ENCODE data around the gene CPPED1.

CPPED1 gene

DNA sequence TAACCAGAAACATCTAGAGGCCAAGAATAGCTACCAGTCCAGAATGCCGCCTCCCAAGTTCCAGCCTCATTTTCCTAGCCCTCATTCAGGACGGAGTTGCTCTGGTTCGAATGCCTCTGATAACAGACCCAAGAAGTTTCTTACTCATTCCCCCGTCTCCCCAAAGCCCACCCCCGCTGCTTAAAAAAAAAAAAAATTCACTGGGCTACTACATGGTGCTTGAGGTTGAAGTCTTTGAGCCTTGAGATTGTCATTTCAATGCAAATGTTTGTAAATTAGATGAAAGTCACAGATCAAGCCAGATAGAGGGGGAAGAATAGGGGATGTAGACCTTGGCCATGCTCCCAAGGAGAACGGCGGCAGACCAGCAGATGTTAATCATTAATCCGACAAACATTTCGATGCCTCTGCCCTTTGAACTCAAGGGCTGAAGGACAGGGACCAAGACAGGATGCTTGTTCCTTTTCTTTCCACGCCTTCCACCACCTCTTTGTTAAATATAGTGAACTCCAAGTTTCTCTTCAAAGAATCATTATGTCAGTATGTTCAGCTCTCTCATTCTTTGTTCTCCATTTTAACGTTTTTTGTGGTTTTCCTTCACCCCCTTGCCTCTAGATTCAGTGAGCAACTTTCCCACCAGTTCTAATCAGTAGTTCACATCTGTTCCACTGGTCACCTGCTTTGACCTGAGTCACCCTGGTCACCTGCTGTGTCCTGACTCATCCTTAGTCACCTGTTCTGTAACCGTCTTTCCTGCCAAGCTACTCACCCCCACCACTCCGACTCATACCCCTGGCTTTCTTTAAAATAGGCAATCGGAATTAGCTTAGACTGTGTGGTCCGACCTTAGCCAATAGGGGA, 190.3 kb downstream of the CPPED1 start:
- H3K4me3 ChIP-seq (ENCODE audit: low read depth, low read length), result no peak overlapping the region
- no peak for DNase-seq (ENCODE audit: low read depth, low spot score)
- CTCF ChIA-PET, result no interaction called here
- POLR2A ChIA-PET, result no interaction called here
- TF ChIP-seq, protein P1, sequence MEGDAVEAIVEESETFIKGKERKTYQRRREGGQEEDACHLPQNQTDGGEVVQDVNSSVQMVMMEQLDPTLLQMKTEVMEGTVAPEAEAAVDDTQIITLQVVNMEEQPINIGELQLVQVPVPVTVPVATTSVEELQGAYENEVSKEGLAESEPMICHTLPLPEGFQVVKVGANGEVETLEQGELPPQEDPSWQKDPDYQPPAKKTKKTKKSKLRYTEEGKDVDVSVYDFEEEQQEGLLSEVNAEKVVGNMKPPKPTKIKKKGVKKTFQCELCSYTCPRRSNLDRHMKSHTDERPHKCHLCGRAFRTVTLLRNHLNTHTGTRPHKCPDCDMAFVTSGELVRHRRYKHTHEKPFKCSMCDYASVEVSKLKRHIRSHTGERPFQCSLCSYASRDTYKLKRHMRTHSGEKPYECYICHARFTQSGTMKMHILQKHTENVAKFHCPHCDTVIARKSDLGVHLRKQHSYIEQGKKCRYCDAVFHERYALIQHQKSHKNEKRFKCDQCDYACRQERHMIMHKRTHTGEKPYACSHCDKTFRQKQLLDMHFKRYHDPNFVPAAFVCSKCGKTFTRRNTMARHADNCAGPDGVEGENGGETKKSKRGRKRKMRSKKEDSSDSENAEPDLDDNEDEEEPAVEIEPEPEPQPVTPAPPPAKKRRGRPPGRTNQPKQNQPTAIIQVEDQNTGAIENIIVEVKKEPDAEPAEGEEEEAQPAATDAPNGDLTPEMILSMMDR (IDR thresholded peaks at IDR 0.05; ENCODE audit: insufficient read depth, low read length, missing control alignments), result no peak

DNA sequence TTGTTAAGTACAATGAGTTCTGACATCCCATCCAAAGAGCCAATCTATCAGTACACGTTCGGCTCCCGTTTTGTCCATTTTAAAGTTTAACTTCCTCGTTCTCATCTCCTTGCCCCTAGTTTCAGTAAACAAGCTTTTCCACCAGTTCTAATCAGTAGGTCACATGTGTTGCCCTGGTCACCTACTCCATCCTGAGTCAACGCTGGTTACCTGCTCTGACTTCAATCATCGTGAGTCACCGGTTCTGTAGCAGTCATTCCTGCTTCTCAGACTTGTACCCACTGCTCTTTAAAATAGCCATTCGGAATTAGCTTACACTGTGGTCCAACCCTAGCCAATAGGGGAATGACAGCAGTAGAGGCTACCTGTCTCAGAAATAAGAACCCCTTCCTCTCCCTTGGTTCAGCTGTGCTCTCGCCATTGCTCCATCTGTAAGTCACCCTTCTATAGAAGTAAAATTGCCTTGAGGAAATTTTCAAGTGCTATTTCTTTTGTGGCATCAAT, 191.0 kb downstream of the CPPED1 start:
- DNase-seq (ENCODE audit: low read depth, low spot score), result no peak
- POLR2A ChIA-PET, result no interaction called here
- CTCF ChIA-PET, result no interaction called here
- TF ChIP-seq, protein P1 (IDR thresholded peaks at IDR 0.05; ENCODE audit: insufficient read depth, low read length, missing control alignments), result no peak
- H3K4me3 ChIP-seq (ENCODE audit: low read depth, low read length), result no peak overlapping the region

DNA sequence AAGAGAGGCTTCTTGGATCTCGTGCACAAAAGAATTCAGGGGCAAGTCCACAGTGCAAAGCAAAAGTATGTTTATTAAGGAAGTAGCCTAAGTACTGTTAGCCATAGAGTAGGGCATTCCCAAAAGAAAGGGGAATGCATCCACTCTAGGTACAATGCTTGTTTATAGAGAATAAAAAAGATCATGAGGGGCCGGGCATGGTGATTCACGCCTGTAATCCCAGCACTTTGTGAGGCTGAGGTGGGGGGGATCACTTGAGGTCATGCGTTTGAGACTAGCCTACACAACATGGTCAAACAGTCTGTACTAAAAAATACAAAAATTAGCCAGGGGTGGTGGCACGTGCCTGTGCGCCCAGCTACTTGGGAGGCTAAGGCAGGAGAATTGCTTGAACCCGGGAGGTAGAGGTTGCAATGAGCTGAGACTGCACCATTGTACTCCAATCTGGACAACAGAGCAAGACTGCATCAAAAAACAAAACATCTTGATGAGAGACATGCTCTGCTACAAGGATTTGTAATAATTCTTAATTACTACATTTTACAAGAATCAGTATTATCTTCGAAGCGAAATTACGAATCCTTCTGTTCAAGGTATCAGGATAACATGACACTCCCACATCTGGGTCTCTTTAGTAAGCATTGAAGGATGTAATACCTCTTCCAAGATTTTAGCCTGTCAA, 191.6 kb downstream of the CPPED1 start:
- ChIA-PET CTCF (no interaction called here), POLR2A (no interaction called here)
- TF ChIP-seq, protein P1 (IDR thresholded peaks at IDR 0.05; ENCODE audit: insufficient read depth, low read length, missing control alignments), result no peak
- H3K4me3 ChIP-seq (ENCODE audit: low read depth, low read length), result no peak overlapping the region
- DNase-seq (ENCODE audit: low read depth, low spot score), result no peak

DNA sequence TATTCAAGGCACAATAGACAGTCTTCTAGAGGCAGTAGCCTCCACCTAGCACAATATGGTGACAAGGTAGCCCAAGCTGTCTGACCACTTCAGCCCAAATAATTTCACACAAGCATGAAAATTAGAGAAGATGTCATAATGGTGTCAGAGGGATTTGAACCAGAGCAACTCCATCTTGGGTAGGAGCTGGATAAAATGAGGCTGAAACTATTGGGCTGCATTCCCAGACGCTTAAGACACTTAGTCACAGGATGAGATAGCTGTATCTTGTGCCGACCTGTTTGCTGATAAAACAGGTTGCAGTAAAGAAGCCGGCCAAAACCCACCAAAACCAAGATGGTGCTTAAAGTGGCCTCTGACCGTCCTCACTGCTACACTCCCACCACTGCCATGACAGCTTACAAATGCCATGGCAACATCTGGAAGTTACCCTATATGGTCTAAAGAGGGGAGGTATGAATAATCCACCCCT, 192.6 kb downstream of the CPPED1 start:
- DNase-seq (ENCODE audit: low read depth, low spot score), result no peak
- ChIA-PET POLR2A (no interaction called here), CTCF (no interaction called here)
- H3K4me3 ChIP-seq (ENCODE audit: low read depth, low read length), result no peak overlapping the region
- TF ChIP-seq, protein P1 (IDR thresholded peaks at IDR 0.05; ENCODE audit: insufficient read depth, low read length, missing control alignments), result no peak

DNA sequence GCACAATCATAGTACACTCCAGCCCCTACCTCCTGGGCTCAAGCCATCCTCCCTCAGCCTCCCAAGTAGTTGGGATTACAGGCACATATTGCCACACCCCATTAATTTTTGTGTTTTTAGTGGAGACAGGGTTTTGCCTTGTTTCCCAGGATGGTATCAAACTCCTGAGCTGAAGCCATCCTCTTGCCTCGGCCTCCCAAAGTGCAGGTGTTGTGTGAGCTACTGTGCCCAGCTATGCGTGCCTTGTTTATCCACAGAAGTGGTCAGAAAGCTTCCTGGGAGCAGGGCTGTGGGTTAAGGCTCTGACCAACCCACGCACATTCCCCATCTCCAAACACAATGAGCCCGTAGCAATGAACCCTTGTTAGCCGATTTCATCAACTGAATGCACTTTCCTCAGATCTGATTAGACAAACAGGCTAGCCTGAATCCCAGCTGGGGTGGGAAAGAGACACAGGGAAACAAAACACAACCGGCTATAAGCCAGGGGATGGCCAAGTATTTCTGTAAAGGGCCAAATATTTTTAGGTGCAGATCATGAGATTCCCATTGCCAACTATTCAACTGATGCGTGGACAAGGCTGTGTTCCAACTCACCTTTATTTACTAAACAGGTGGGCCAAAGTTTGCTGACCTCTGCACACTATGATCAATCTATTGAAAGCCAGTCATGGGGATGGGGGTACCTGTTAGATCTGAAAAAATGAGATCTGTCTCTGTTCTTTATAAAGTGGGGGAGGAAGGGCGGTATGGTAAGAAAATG, 193.6 kb downstream of the CPPED1 start:
- H3K4me3 ChIP-seq (ENCODE audit: low read depth, low read length), result no peak overlapping the region
- ChIA-PET CTCF (no interaction called here), POLR2A (no interaction called here)
- TF ChIP-seq, protein P1 (IDR thresholded peaks at IDR 0.05; ENCODE audit: insufficient read depth, low read length, missing control alignments), result no peak
- DNase-seq (ENCODE audit: low read depth, low spot score), result no peak

All from AG04449 (cell line).